ENCODE measurements around the gene SLC22A23. TPM values are rescaled to one million over a fixed set of nuclear protein-coding genes. Genes with fewer than 3 reads are reported as not detected.

Gene SLC22A23
- total RNA-seq, 4 donors from 2014 or later: 6.6 to 25.0 (median 14.6) TPM

- DNase-seq (no peak), ATAC-seq (no peak)
- H3K4me1 ChIP-seq: no peaks in the 10 kb centered on the region
- H3K9me3 ChIP-seq: no peaks in the 10 kb centered on the region
- in situ Hi-C loops (cut with MboI; ENCODE audit: low sequenced_read_pairs in 4 of 4): no loop called here
- no peaks in the 10 kb centered on the region for H3K27me3 ChIP-seq
- no peaks in the 10 kb centered on the region for H3K36me3 ChIP-seq
- intact Hi-C loops (cut with DNase I; ENCODE audit: low total_unique reads): no loop called here
- no peak overlapping the region for H3K27ac ChIP-seq
- TF ChIP-seq CTCF (IDR thresholded peaks at IDR 0.05 in 4 of 5, conservative IDR thresholded peaks at IDR 0.05 in 1 of 5) (no peak), POLR2A (IDR thresholded peaks at IDR 0.05) (no peak)
- no peak overlapping the region for H3K4me3 ChIP-seq
Observed at GRCh38 chr6:3484946-3485345, 28.1 kb upstream of the SLC22A23 start.

GRCh38 chr6:3484192-3484591 is 27.3 kb upstream of the SLC22A23 start:
- intact Hi-C loops (cut with DNase I; ENCODE audit: low total_unique reads): no loop called here
- no peak for ATAC-seq
- no peaks in the 10 kb centered on the region for H3K27me3 ChIP-seq

GRCh38 chr6:3483675-3484074 is 26.8 kb upstream of the SLC22A23 start:
- no peaks in the 10 kb centered on the region for H3K27me3 ChIP-seq
- H3K4me3 ChIP-seq: no peak overlapping the region
- TF ChIP-seq CTCF (IDR thresholded peaks at IDR 0.05 in 4 of 5, conservative IDR thresholded peaks at IDR 0.05 in 1 of 5) (no peak), POLR2A (IDR thresholded peaks at IDR 0.05) (no peak)
- no peak overlapping the region for H3K27ac ChIP-seq
- no peaks in the 10 kb centered on the region for H3K9me3 ChIP-seq
- in situ Hi-C loops (cut with MboI; ENCODE audit: low sequenced_read_pairs in 4 of 4) (no loop called here), intact Hi-C loops (cut with DNase I; ENCODE audit: low total_unique reads) (no loop called here)
- H3K36me3 ChIP-seq: no peaks in the 10 kb centered on the region
- H3K4me1 ChIP-seq: no peaks in the 10 kb centered on the region
- no peak for DNase-seq
- ATAC-seq: no peak

More at GRCh38 chr6:3484192-3484591, 27.3 kb upstream of the SLC22A23 start:
- in situ Hi-C loops (cut with MboI; ENCODE audit: low sequenced_read_pairs in 4 of 4): no loop called here
- DNase-seq: no peak
- Histone ChIP-seq H3K27ac (no peak overlapping the region), H3K9me3 (no peaks in the 10 kb centered on the region), H3K4me1 (no peaks in the 10 kb centered on the region), H3K4me3 (no peak overlapping the region), H3K36me3 (no peaks in the 10 kb centered on the region)
- TF ChIP-seq CTCF (IDR thresholded peaks at IDR 0.05 in 4 of 5, conservative IDR thresholded peaks at IDR 0.05 in 1 of 5): no peak
- no peak for TF ChIP-seq POLR2A (IDR thresholded peaks at IDR 0.05)

GRCh38 chr6:3482869-3483268 is 26.0 kb upstream of the SLC22A23 start:
- Histone ChIP-seq H3K36me3 (no peaks in the 10 kb centered on the region), H3K4me1 (no peaks in the 10 kb centered on the region), H3K27me3 (no peaks in the 10 kb centered on the region), H3K27ac (no peak overlapping the region), H3K9me3 (no peaks in the 10 kb centered on the region), H3K4me3 (no peak overlapping the region)
- intact Hi-C loops (cut with DNase I; ENCODE audit: low total_unique reads): no loop called here
- no peak for ATAC-seq
- no peak for TF ChIP-seq POLR2A (IDR thresholded peaks at IDR 0.05)
- no peak for TF ChIP-seq CTCF (IDR thresholded peaks at IDR 0.05 in 4 of 5, conservative IDR thresholded peaks at IDR 0.05 in 1 of 5)
- DNase-seq: no peak
- in situ Hi-C loops (cut with MboI; ENCODE audit: low sequenced_read_pairs in 4 of 4): no loop called here

- Histone ChIP-seq H3K9me3 (no peaks in the 10 kb centered on the region), H3K4me1 (no peaks in the 10 kb centered on the region), H3K4me3 (no peak overlapping the region), H3K27ac (no peak overlapping the region), H3K36me3 (no peaks in the 10 kb centered on the region), H3K27me3 (no peaks in the 10 kb centered on the region)
- no peak for DNase-seq
- no peak for ATAC-seq
- intact Hi-C loops (cut with DNase I; ENCODE audit: low total_unique reads) (no loop called here), in situ Hi-C loops (cut with MboI; ENCODE audit: low sequenced_read_pairs in 4 of 4) (no loop called here)
- TF ChIP-seq CTCF (IDR thresholded peaks at IDR 0.05 in 4 of 5, conservative IDR thresholded peaks at IDR 0.05 in 1 of 5) (no peak), POLR2A (IDR thresholded peaks at IDR 0.05) (no peak)
Observed at GRCh38 chr6:3481640-3482039, 24.8 kb upstream of the SLC22A23 start.

Data from gastrocnemius medialis (tissue), 4 donors.